Spleen (tissue), 11 donors: ENCODE measurements around the gene KNL1. TPM values are rescaled to one million over a fixed set of nuclear protein-coding genes. Genes with fewer than 3 reads are reported as not detected.

ENCODE experiments used
- DNase-seq: peaks from one replicate; pipeline ENCODE4 v3.0.0-alpha.2; 2020
- H3K27ac ChIP-seq, 8 donors: fragments of 200-600 bp; sonication (generic) in 7 of 8; 1 replicate in 4 of 8; 2 replicates in 4 of 8; pipeline versions ENCODE4 v1.5.0 to v1.8.0; 2016 to 2021; ENCODE audit warnings: inconsistent platforms in 4 of 8, mild to moderate bottlenecking in 4 of 8, moderate library complexity in 1 of 8
- H3K27me3 ChIP-seq, 7 donors: fragments of 200-600 bp; sonication (generic) in 6 of 7; replicated peaks in 1 of 7; 1 replicate in 4 of 7; 2 replicates in 3 of 7; pipeline versions ENCODE4 v1.5.0 to v1.8.0; 2016 to 2021; ENCODE audit warnings: inconsistent platforms in 3 of 7, mild to moderate bottlenecking in 1 of 7
- H3K36me3 ChIP-seq, 6 donors: fragments of 200-600 bp; sonication (generic) in 5 of 6; 1 replicate in 4 of 6; 2 replicates in 2 of 6; pipeline versions ENCODE4 v1.5.0 to v1.8.0; 2016 to 2021; ENCODE audit warnings: inconsistent platforms in 2 of 6
- H3K4me1 ChIP-seq, 6 donors: fragments of 200-600 bp; sonication (generic) in 5 of 6; 1 replicate in 3 of 6; 2 replicates in 3 of 6; pipeline versions ENCODE4 v1.5.0 to v1.8.0; 2016 to 2021; ENCODE audit warnings: inconsistent platforms in 3 of 6
- H3K4me3 ChIP-seq, 8 donors: fragments of 200-600 bp; sonication (generic) in 7 of 8; 1 replicate in 4 of 8; 2 replicates in 4 of 8; pipeline versions ENCODE4 v1.5.0 to v1.8.0; 2016 to 2021; ENCODE audit warnings: inconsistent platforms in 4 of 8, mild to moderate bottlenecking in 4 of 8, moderate library complexity in 2 of 8
- H3K9me3 ChIP-seq, 8 donors: fragments of 200-600 bp; sonication (generic) in 7 of 8; 1 replicate in 4 of 8; 2 replicates in 4 of 8; pipeline versions ENCODE4 v1.5.0 to v1.8.0; 2016 to 2021; ENCODE audit warnings: inconsistent platforms in 4 of 8
- CTCF ChIP-seq, 11 experiments: fragments of 200-600 bp in 7 of 11; fragments of 450-650 bp in 4 of 11; sonication (generic) in 4 of 11; IDR thresholded peaks in 8 of 11; conservative IDR thresholded peaks in 3 of 11; 1 replicate in 7 of 11; 2 replicates in 4 of 11; pipeline versions ENCODE4 v1.4.0 to v1.8.0; 2016 to 2021; ENCODE audit warnings: antibody characterized with exemption in 11 of 11, inconsistent platforms in 4 of 11, mild to moderate bottlenecking in 1 of 11
- POLR2A ChIP-seq, 3 donors: fragments of 450-650 bp; IDR thresholded peaks; one replicate each; pipeline ENCODE4 v1.5.1; 2017; ENCODE audit warnings: antibody characterized with exemption in 3 of 3, mild to moderate bottlenecking in 1 of 3
- POLR2AphosphoS5 ChIP-seq, 3 donors: sonication (generic); formaldehyde crosslinking; IDR thresholded peaks; one replicate each; pipeline ENCODE4 v1.5.1; 2017; ENCODE audit warnings: antibody characterized with exemption in 3 of 3
- WGBS, 5 donors: extraction: QIAGEN DNeasy Blood & Tissue Kit in 3 of 5; methylation state at CpG; one replicate each; pipeline versions ENCODE4 v1.1.5 to v1.1.7; 2013 to 2018; 5-methylcytosine and 5-hydroxymethylcytosine counted together
- intact Hi-C: fragments of 100-400 bp; cut with DNase I; formaldehyde crosslinking; loops from one replicate; pipeline ENCODE4 v1.15.0; 2023; ENCODE audit warnings: low total_unique reads
- polyA plus RNA-seq, 3 donors: library from polyadenylated mRNA; stranded (reverse); fragments of 200-250 nt; gene quantifications; one replicate each; pipeline ENCODE4 v1.2.1, GENCODE V29; 2013
- total RNA-seq, 7 donors: library from RNA; depleted of rRNA in 3 of 7; stranded (reverse); fragments of >200 nt in 3 of 7; fragmentation: NEBNext Ultra II Directional in 4 of 7; extraction: Animal tissue kit (Norgen Biotek cat#: 25700) in 4 of 7; gene quantifications; one replicate each; pipeline versions ENCODE4 v1.1.0 to v1.2.1, GENCODE V29; 2016 to 2021
- donor health status: healthy with polysubstance abuse.
- donor health status: DM: no; HTN: no; CAD: no; lungs with moderate emphysema.
- donor health status: DM: no; HTN: no; CAD: no.
- donor health status: Bipolar disorder and iron deficiency.
- donor health status: healthy.
- donor health status: DM: no; HTN: no; CAD: no.
- donor health status: DM: yes; HTN: yes; CAD: no.

Gene KNL1
- total and polyA plus RNA-seq, 10 donors: 0.52 to 9.7 (median 4.2) TPM

- H3K4me3 ChIP-seq: peak within 1 kb of the TSS; percentile 61 to 97 (median 84)
- peak in 2 of 11 experiments; percentile 4 to 19 for TF ChIP-seq CTCF (IDR thresholded peaks at IDR 0.05 in 8 of 11, conservative IDR thresholded peaks at IDR 0.05 in 3 of 11)
- peak; percentile 97 to 98 (median 97) for TF ChIP-seq POLR2AphosphoS5 (IDR thresholded peaks at IDR 0.05)
- TF ChIP-seq POLR2A (IDR thresholded peaks at IDR 0.05): peak in 2 of 3 donors; percentile 33 to 61
- peaks cover 0 to 26% (median 5%) of the 10 kb centered on the region in 6 donors for H3K36me3 ChIP-seq
- peak within 1 kb of the TSS; percentile 95 to 100 (median 99) for H3K27ac ChIP-seq
- no peaks in the 10 kb centered on the region for H3K27me3 ChIP-seq
- intact Hi-C loops: loop anchor here (5.0 kb wide), 1 partner anchor 202 kb away; no protein-coding TSS in a partner anchor
- H3K9me3 ChIP-seq: no peaks in the 10 kb centered on the region
- H3K4me1 ChIP-seq: peaks cover 15 to 36% (median 24%) of the 10 kb centered on the region in 6 donors
- peak; percentile 98 for DNase-seq
- WGBS, 5 donors: 0% methylated on average over 26 to 81 of the region's 81 CpGs
Measured at GRCh38 chr15:40694688-40695468, 100.8 kb downstream of the KNL1 start, which contains the start of gene RAD51. Gene RAD51, plus strand, starts transcription at chr15:40695174. Its CDS starts 3,585 bp downstream, at chr15:40698759.

DNA sequence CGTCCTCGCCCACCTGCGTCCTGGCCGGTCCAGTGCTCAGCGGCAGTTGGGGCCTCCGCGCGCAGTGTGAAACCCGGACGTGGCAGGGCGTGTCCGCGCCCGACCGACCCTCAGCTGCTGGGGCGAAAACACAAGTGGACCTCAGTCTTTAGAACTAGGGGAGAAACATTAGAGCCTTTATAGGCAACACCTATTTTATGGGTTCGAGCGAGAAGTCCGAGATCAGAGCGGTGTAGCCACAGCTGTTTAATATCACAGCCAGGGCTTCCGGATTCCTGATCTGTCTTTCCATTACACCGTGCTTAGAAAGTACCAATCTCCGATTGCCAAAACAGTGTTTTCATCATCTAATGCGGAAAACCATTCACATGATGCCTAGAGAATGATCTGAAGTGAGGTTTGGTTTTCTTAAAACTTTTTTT is 101.4 kb downstream of the KNL1 start:
- no peak for TF ChIP-seq POLR2A (IDR thresholded peaks at IDR 0.05)
- no peak for TF ChIP-seq CTCF (IDR thresholded peaks at IDR 0.05 in 8 of 11, conservative IDR thresholded peaks at IDR 0.05 in 3 of 11)
- no peak for TF ChIP-seq POLR2AphosphoS5 (IDR thresholded peaks at IDR 0.05)
- peak overlapping the region; percentile 61 to 97 (median 84) for H3K4me3 ChIP-seq
- intact Hi-C loops: loop anchor here (5.0 kb wide), 1 partner anchor 202 kb away; no protein-coding TSS in a partner anchor
- peak overlapping the region in 7 of 8 donors; percentile 95 to 100 (median 99) for H3K27ac ChIP-seq
- no peaks in the 10 kb centered on the region for H3K9me3 ChIP-seq
- WGBS, 5 donors: 0 to 2% (median 0%) methylated on average over 18 to 24 of the region's 24 CpGs
- peaks cover 0 to 29% (median 5%) of the 10 kb centered on the region in 6 donors for H3K36me3 ChIP-seq
- no peak for DNase-seq
- no peaks in the 10 kb centered on the region for H3K27me3 ChIP-seq
- peaks cover 15 to 36% (median 24%) of the 10 kb centered on the region in 6 donors for H3K4me1 ChIP-seq

GRCh38 chr15:40696228-40696627 is 102.2 kb downstream of the KNL1 start:
- peak overlapping the region in 1 of 8 donors; percentile 99 for H3K27ac ChIP-seq
- intact Hi-C loops: loop anchor here (5.0 kb wide), 1 partner anchor 201 kb away; no protein-coding TSS in a partner anchor
- H3K36me3 ChIP-seq: peaks cover 0 to 33% (median 5%) of the 10 kb centered on the region in 6 donors
- TF ChIP-seq POLR2AphosphoS5 (IDR thresholded peaks at IDR 0.05) (no peak), CTCF (IDR thresholded peaks at IDR 0.05 in 8 of 11, conservative IDR thresholded peaks at IDR 0.05 in 3 of 11) (no peak), POLR2A (IDR thresholded peaks at IDR 0.05) (no peak)
- WGBS, 5 donors: 75 to 88% (median 80%) methylated on average over 11 of the region's 11 CpGs
- peaks cover 15 to 36% (median 24%) of the 10 kb centered on the region in 6 donors for H3K4me1 ChIP-seq
- no peaks in the 10 kb centered on the region for H3K9me3 ChIP-seq
- H3K27me3 ChIP-seq: no peaks in the 10 kb centered on the region
- DNase-seq: no peak
- peak overlapping the region in 3 of 8 donors; percentile 81 to 97 (median 97) for H3K4me3 ChIP-seq

- no peak for DNase-seq
- intact Hi-C loops: loop anchor here (5.0 kb wide), 1 partner anchor 199 kb away; no protein-coding TSS in a partner anchor
- Histone ChIP-seq H3K4me3 (no peak overlapping the region), H3K27ac (no peak overlapping the region), H3K36me3 (peaks cover 0 to 37% (median 0%) of the 10 kb centered on the region in 6 donors), H3K4me1 (peaks cover 15 to 35% (median 24%) of the 10 kb centered on the region in 6 donors), H3K9me3 (no peaks in the 10 kb centered on the region), H3K27me3 (no peaks in the 10 kb centered on the region)
- WGBS, 5 donors: 86 to 95% (median 95%) methylated on average over 7 of the region's 7 CpGs
- TF ChIP-seq POLR2A (IDR thresholded peaks at IDR 0.05): no peak
- TF ChIP-seq POLR2AphosphoS5 (IDR thresholded peaks at IDR 0.05): no peak
- no peak for TF ChIP-seq CTCF (IDR thresholded peaks at IDR 0.05 in 8 of 11, conservative IDR thresholded peaks at IDR 0.05 in 3 of 11)
Measured at GRCh38 chr15:40697916-40698315, 103.9 kb downstream of the KNL1 start.
